ENCODE data around the gene DLX3.
"Not testable (repeated sequence)": the region's sequence is repeated elsewhere in the genome, so short reads cannot be mapped to it uniquely, and the experiment has no call there.

DLX3 gene

GRCh38 chr17:49995055-49995738 is at the start of gene DLX3:
Gene DLX3, minus strand, starts transcription at chr17:49995224. Its CDS starts 226 bp downstream, at chr17:49994998.
- Mint-ChIP-seq H3K4me1 (ENCODE audit: low read depth) (peaks cover 24% of the 10 kb centered on the region), H3K27ac (no peak within 1 kb of the TSS), H3K9me3 (no peaks in the 10 kb centered on the region), H3K4me3 (peak within 1 kb of the TSS; percentile 89), H3K36me3 (ENCODE audit: low read depth) (peaks cover 4% of the 10 kb centered on the region), H3K27me3 (ENCODE audit: low read depth) (peaks cover 72% of the 10 kb centered on the region)

- peaks cover 18% of the 10 kb centered on the region for H3K4me1 Mint-ChIP-seq (ENCODE audit: low read depth)
- H3K36me3 Mint-ChIP-seq (ENCODE audit: low read depth): peaks cover under 1% of the 10 kb centered on the region
- H3K27ac Mint-ChIP-seq: no peak overlapping the region
- peaks cover 4% of the 10 kb centered on the region for H3K27me3 Mint-ChIP-seq (ENCODE audit: low read depth)
- no peaks in the 10 kb centered on the region for H3K9me3 Mint-ChIP-seq
- H3K4me3 Mint-ChIP-seq: no peak overlapping the region
Observed at GRCh38 chr17:50044483-50044882, 49.5 kb upstream of the DLX3 start.

GRCh38 chr17:50043290-50044148 is 48.5 kb upstream of the DLX3 start:
- Mint-ChIP-seq H3K4me3 (no peak overlapping the region), H3K4me1 (ENCODE audit: low read depth) (peaks cover 9% of the 10 kb centered on the region), H3K36me3 (ENCODE audit: low read depth) (no peaks in the 10 kb centered on the region), H3K27me3 (ENCODE audit: low read depth) (peaks cover 4% of the 10 kb centered on the region), H3K27ac (no peak overlapping the region), H3K9me3 (no peaks in the 10 kb centered on the region)

GRCh38 chr17:50042211-50042610 is 47.2 kb upstream of the DLX3 start:
- no peak overlapping the region for H3K27ac Mint-ChIP-seq
- H3K27me3 Mint-ChIP-seq (ENCODE audit: low read depth): peaks cover 4% of the 10 kb centered on the region
- H3K4me3 Mint-ChIP-seq: no peak overlapping the region
- H3K36me3 Mint-ChIP-seq (ENCODE audit: low read depth): no peaks in the 10 kb centered on the region
- H3K4me1 Mint-ChIP-seq (ENCODE audit: low read depth): peaks cover 3% of the 10 kb centered on the region
- no peaks in the 10 kb centered on the region for H3K9me3 Mint-ChIP-seq

- H3K36me3 Mint-ChIP-seq (ENCODE audit: low read depth); H3K9me3 Mint-ChIP-seq; H3K4me1 Mint-ChIP-seq (ENCODE audit: low read depth); H3K27me3 Mint-ChIP-seq (ENCODE audit: low read depth); H3K4me3 Mint-ChIP-seq; H3K27ac Mint-ChIP-seq: not testable (repeated sequence)
Observed at GRCh38 chr17:50040496-50040895, 45.5 kb upstream of the DLX3 start.

- no peaks in the 10 kb centered on the region for H3K4me1 Mint-ChIP-seq (ENCODE audit: low read depth)
- H3K4me3 Mint-ChIP-seq: no peak overlapping the region
- no peaks in the 10 kb centered on the region for H3K9me3 Mint-ChIP-seq
- H3K27me3 Mint-ChIP-seq (ENCODE audit: low read depth): peaks cover 6% of the 10 kb centered on the region
- no peak overlapping the region for H3K27ac Mint-ChIP-seq
- H3K36me3 Mint-ChIP-seq (ENCODE audit: low read depth): no peaks in the 10 kb centered on the region
Observed at GRCh38 chr17:50039058-50039457, 44.0 kb upstream of the DLX3 start.

- Mint-ChIP-seq H3K9me3 (no peaks in the 10 kb centered on the region), H3K36me3 (ENCODE audit: low read depth) (no peaks in the 10 kb centered on the region), H3K4me3 (no peak overlapping the region), H3K27ac (no peak overlapping the region), H3K4me1 (ENCODE audit: low read depth) (no peaks in the 10 kb centered on the region), H3K27me3 (ENCODE audit: low read depth) (peaks cover 7% of the 10 kb centered on the region)
Observed at GRCh38 chr17:50037321-50038107, 42.5 kb upstream of the DLX3 start.

- H3K27me3 Mint-ChIP-seq (ENCODE audit: low read depth): peaks cover 4% of the 10 kb centered on the region
- no peaks in the 10 kb centered on the region for H3K4me1 Mint-ChIP-seq (ENCODE audit: low read depth)
- H3K4me3 Mint-ChIP-seq: no peak overlapping the region
- H3K27ac Mint-ChIP-seq: no peak overlapping the region
- no peaks in the 10 kb centered on the region for H3K36me3 Mint-ChIP-seq (ENCODE audit: low read depth)
- H3K9me3 Mint-ChIP-seq: no peaks in the 10 kb centered on the region
Observed at GRCh38 chr17:50036455-50037261, 41.6 kb upstream of the DLX3 start.

- no peaks in the 10 kb centered on the region for H3K4me1 Mint-ChIP-seq (ENCODE audit: low read depth)
- H3K9me3 Mint-ChIP-seq: no peaks in the 10 kb centered on the region
- H3K36me3 Mint-ChIP-seq (ENCODE audit: low read depth): no peaks in the 10 kb centered on the region
- H3K4me3 Mint-ChIP-seq: no peak overlapping the region
- peaks cover 6% of the 10 kb centered on the region for H3K27me3 Mint-ChIP-seq (ENCODE audit: low read depth)
- H3K27ac Mint-ChIP-seq: no peak overlapping the region
Observed at GRCh38 chr17:50035945-50036344, 40.9 kb upstream of the DLX3 start.

GRCh38 chr17:50035421-50035879 is 40.4 kb upstream of the DLX3 start:
- H3K27ac Mint-ChIP-seq: no peak overlapping the region
- H3K4me3 Mint-ChIP-seq: no peak overlapping the region
- H3K36me3 Mint-ChIP-seq (ENCODE audit: low read depth): no peaks in the 10 kb centered on the region
- H3K4me1 Mint-ChIP-seq (ENCODE audit: low read depth): no peaks in the 10 kb centered on the region
- H3K9me3 Mint-ChIP-seq: no peaks in the 10 kb centered on the region
- peaks cover 6% of the 10 kb centered on the region for H3K27me3 Mint-ChIP-seq (ENCODE audit: low read depth)

GRCh38 chr17:50034498-50035364 is 39.7 kb upstream of the DLX3 start:
- Mint-ChIP-seq H3K27ac (no peak overlapping the region), H3K27me3 (ENCODE audit: low read depth) (peaks cover 6% of the 10 kb centered on the region), H3K4me1 (ENCODE audit: low read depth) (no peaks in the 10 kb centered on the region), H3K9me3 (no peaks in the 10 kb centered on the region), H3K4me3 (no peak overlapping the region), H3K36me3 (ENCODE audit: low read depth) (no peaks in the 10 kb centered on the region)

GRCh38 chr17:50033316-50033715 is 38.3 kb upstream of the DLX3 start:
- Mint-ChIP-seq H3K9me3 (no peaks in the 10 kb centered on the region), H3K27me3 (ENCODE audit: low read depth) (peaks cover 6% of the 10 kb centered on the region), H3K4me3 (no peak overlapping the region), H3K36me3 (ENCODE audit: low read depth) (no peaks in the 10 kb centered on the region), H3K27ac (no peak overlapping the region), H3K4me1 (ENCODE audit: low read depth) (peaks cover 3% of the 10 kb centered on the region)

GRCh38 chr17:50029185-50029584 is 34.2 kb upstream of the DLX3 start:
- Mint-ChIP-seq H3K4me1 (ENCODE audit: low read depth) (peaks cover 12% of the 10 kb centered on the region), H3K9me3 (no peaks in the 10 kb centered on the region), H3K27ac (no peak overlapping the region), H3K36me3 (ENCODE audit: low read depth) (no peaks in the 10 kb centered on the region), H3K27me3 (ENCODE audit: low read depth) (peaks cover 6% of the 10 kb centered on the region), H3K4me3 (no peak overlapping the region)

Measured in T-helper 1 cell treated with Interleukin-12 subunit alpha and Interleukin-12 subunit beta and Interleukin-4 antibody, amounts not matched to agents 30 μg/mL and 1 μg/mL, for 36 hours (primary cell).